Activated CD4-positive, alpha-beta memory T cell treated with anti-CD3 and anti-CD28 coated beads for 36 hours (primary cell): ENCODE measurements around the gene KIF26B. TPM values are rescaled to one million over a fixed set of nuclear protein-coding genes. Genes with fewer than 3 reads are reported as not detected.
A peak's percentile ranks its signal among the peaks of the same experiment; 100 is the strongest.

Experiments used
- CTCF ChIA-PET: fragments of 350-600 bp; sonication (Branson Sonifier 250); formaldehyde crosslinking; loops from one replicate; lab custom pipeline; 2021; ENCODE audit warnings: antibody characterized with exemption, inconsistent platforms; lab: Charles Lee
- POLR2A ChIA-PET: fragments of 350-600 bp; sonication (Branson Sonifier 250); formaldehyde crosslinking; loops from one replicate; lab custom pipeline; 2021; ENCODE audit warnings: antibody characterized with exemption; lab: Charles Lee
- DNase-seq: peaks from one replicate; pipeline ENCODE4 v3.0.0-alpha.2; 2020
- H3K27ac Mint-ChIP-seq: one replicate; pipeline ENCODE4 v1.8.0; 2021; ENCODE audit warnings: mixed read lengths
- H3K27me3 Mint-ChIP-seq: one replicate; pipeline ENCODE4 v1.8.0; 2021; ENCODE audit warnings: mixed read lengths
- H3K36me3 Mint-ChIP-seq: one replicate; pipeline ENCODE4 v1.8.0; 2021; ENCODE audit warnings: mixed read lengths
- H3K4me1 Mint-ChIP-seq: one replicate; pipeline ENCODE4 v1.8.0; 2021; ENCODE audit warnings: low read depth, mixed read lengths
- H3K4me3 Mint-ChIP-seq: one replicate; pipeline ENCODE4 v1.8.0; 2021; ENCODE audit warnings: mild to moderate bottlenecking, mixed read lengths
- H3K9me3 Mint-ChIP-seq: one replicate; pipeline ENCODE4 v1.8.0; 2021; ENCODE audit warnings: mixed read lengths
- intact Hi-C: fragments of 100-400 bp; cut with micrococcal nuclease; formaldehyde crosslinking; loops from one replicate; pipeline ENCODE4 v1.15.1; 2023
- total RNA-seq, 2 experiments: library from RNA; stranded (reverse); gene quantifications; one replicate each; pipeline ENCODE4 v1.2.3, GENCODE V29; 2021

The KIF26B gene
- not detected for total RNA-seq

- peaks cover 5% of the 10 kb centered on the region for H3K9me3 Mint-ChIP-seq
- POLR2A ChIA-PET = no interaction called here
- intact Hi-C loops = loop anchor here (5.0 to 10.0 kb wide), 6 partner anchors 120 to 1600 kb away; no protein-coding TSS in a partner anchor
- peaks cover 22% of the 10 kb centered on the region for H3K4me1 Mint-ChIP-seq
- no peaks in the 10 kb centered on the region for H3K36me3 Mint-ChIP-seq
- peak; percentile 57 for DNase-seq
- H3K27ac Mint-ChIP-seq = no peak within 1 kb of the TSS
- H3K27me3 Mint-ChIP-seq = peaks cover 62% of the 10 kb centered on the region
- peak within 1 kb of the TSS; percentile 69 for H3K4me3 Mint-ChIP-seq
- CTCF ChIA-PET = interaction anchor here (1.3 to 3.0 kb wide), 6 partner anchors 227 to 1570 kb away, joined by 4 to 29 read pairs (median 6); partner anchors contain the start of gene SCCPDH
These were observed at the start of gene KIF26B for GRCh38 chr1:245154429-245155271. Gene KIF26B, plus strand, starts transcription at chr1:245154985. Its CDS starts 440 bp downstream, at chr1:245155425.

GRCh38 chr1:245105042-245105441 lies 49.7 kb upstream of the KIF26B start:
- H3K4me1 Mint-ChIP-seq = no peaks in the 10 kb centered on the region
- no peaks in the 10 kb centered on the region for H3K36me3 Mint-ChIP-seq
- POLR2A ChIA-PET = no interaction called here
- H3K27me3 Mint-ChIP-seq = no peaks in the 10 kb centered on the region
- intact Hi-C loops = no loop called here
- CTCF ChIA-PET = no interaction called here
- H3K27ac Mint-ChIP-seq = no peak overlapping the region
- H3K9me3 Mint-ChIP-seq = no peaks in the 10 kb centered on the region
- H3K4me3 Mint-ChIP-seq = no peak overlapping the region
- DNase-seq = no peak

GRCh38 chr1:245105815-245106410 lies 48.9 kb upstream of the KIF26B start:
- H3K36me3 Mint-ChIP-seq = no peaks in the 10 kb centered on the region
- ChIA-PET CTCF (no interaction called here), POLR2A (no interaction called here)
- no peaks in the 10 kb centered on the region for H3K4me1 Mint-ChIP-seq
- no peaks in the 10 kb centered on the region for H3K27me3 Mint-ChIP-seq
- H3K9me3 Mint-ChIP-seq = no peaks in the 10 kb centered on the region
- DNase-seq = no peak
- no peak overlapping the region for H3K27ac Mint-ChIP-seq
- intact Hi-C loops = no loop called here
- H3K4me3 Mint-ChIP-seq = no peak overlapping the region

GRCh38 chr1:245107776-245108114 lies 47.0 kb upstream of the KIF26B start:
- Mint-ChIP-seq H3K27ac (no peak overlapping the region), H3K36me3 (no peaks in the 10 kb centered on the region), H3K4me1 (no peaks in the 10 kb centered on the region), H3K9me3 (no peaks in the 10 kb centered on the region), H3K4me3 (no peak overlapping the region), H3K27me3 (no peaks in the 10 kb centered on the region)
- ChIA-PET CTCF (no interaction called here), POLR2A (no interaction called here)
- DNase-seq = no peak
- intact Hi-C loops = no loop called here

- intact Hi-C loops = no loop called here
- H3K4me3 Mint-ChIP-seq = no peak overlapping the region
- no peak overlapping the region for H3K27ac Mint-ChIP-seq
- ChIA-PET CTCF (no interaction called here), POLR2A (no interaction called here)
- no peaks in the 10 kb centered on the region for H3K9me3 Mint-ChIP-seq
- H3K27me3 Mint-ChIP-seq = no peaks in the 10 kb centered on the region
- DNase-seq = no peak
- H3K4me1 Mint-ChIP-seq = no peaks in the 10 kb centered on the region
- H3K36me3 Mint-ChIP-seq = no peaks in the 10 kb centered on the region
These were observed 46.5 kb upstream of the KIF26B start for GRCh38 chr1:245108246-245108645.

- Mint-ChIP-seq H3K36me3 (no peaks in the 10 kb centered on the region), H3K4me1 (no peaks in the 10 kb centered on the region), H3K27me3 (no peaks in the 10 kb centered on the region), H3K9me3 (no peaks in the 10 kb centered on the region), H3K27ac (no peak overlapping the region), H3K4me3 (no peak overlapping the region)
- intact Hi-C loops = no loop called here
- POLR2A ChIA-PET = no interaction called here
- no peak for DNase-seq
- CTCF ChIA-PET = no interaction called here
These were observed 45.9 kb upstream of the KIF26B start for GRCh38 chr1:245108909-245109308.

GRCh38 chr1:245110406-245110805 lies 44.4 kb upstream of the KIF26B start:
- ChIA-PET CTCF (no interaction called here), POLR2A (no interaction called here)
- Mint-ChIP-seq H3K4me1 (no peaks in the 10 kb centered on the region), H3K4me3 (no peak overlapping the region), H3K9me3 (no peaks in the 10 kb centered on the region), H3K27me3 (no peaks in the 10 kb centered on the region), H3K36me3 (no peaks in the 10 kb centered on the region), H3K27ac (no peak overlapping the region)
- intact Hi-C loops = no loop called here
- no peak for DNase-seq

GRCh38 chr1:245111073-245111472 lies 43.7 kb upstream of the KIF26B start:
- POLR2A ChIA-PET = no interaction called here
- no peaks in the 10 kb centered on the region for H3K9me3 Mint-ChIP-seq
- intact Hi-C loops = no loop called here
- no peaks in the 10 kb centered on the region for H3K4me1 Mint-ChIP-seq
- no peak for DNase-seq
- CTCF ChIA-PET = no interaction called here
- H3K4me3 Mint-ChIP-seq = no peak overlapping the region
- no peaks in the 10 kb centered on the region for H3K27me3 Mint-ChIP-seq
- H3K36me3 Mint-ChIP-seq = no peaks in the 10 kb centered on the region
- no peak overlapping the region for H3K27ac Mint-ChIP-seq

- Mint-ChIP-seq H3K36me3 (no peaks in the 10 kb centered on the region), H3K27me3 (no peaks in the 10 kb centered on the region), H3K4me3 (no peak overlapping the region), H3K27ac (no peak overlapping the region), H3K9me3 (no peaks in the 10 kb centered on the region), H3K4me1 (no peaks in the 10 kb centered on the region)
- POLR2A ChIA-PET = no interaction called here
- DNase-seq = no peak
- intact Hi-C loops = no loop called here
- CTCF ChIA-PET = no interaction called here
These were observed 41.1 kb upstream of the KIF26B start for GRCh38 chr1:245113649-245114048.

GRCh38 chr1:245116131-245116530 lies 38.7 kb upstream of the KIF26B start:
- DNase-seq = no peak
- Mint-ChIP-seq H3K4me1 (no peaks in the 10 kb centered on the region), H3K4me3 (no peak overlapping the region), H3K27me3 (no peaks in the 10 kb centered on the region), H3K27ac (no peak overlapping the region), H3K9me3 (no peaks in the 10 kb centered on the region), H3K36me3 (no peaks in the 10 kb centered on the region)
- ChIA-PET POLR2A (no interaction called here), CTCF (interaction anchor here (0.7 kb wide), 1 partner anchor 320 kb away, joined by 4 read pairs; no protein-coding TSS in a partner anchor)
- intact Hi-C loops = no loop called here

GRCh38 chr1:245116751-245117150 lies 38.0 kb upstream of the KIF26B start:
- intact Hi-C loops = no loop called here
- H3K36me3 Mint-ChIP-seq = no peaks in the 10 kb centered on the region
- CTCF ChIA-PET = interaction anchor here (0.7 kb wide), 1 partner anchor 321 kb away, joined by 4 read pairs; no protein-coding TSS in a partner anchor

GRCh38 chr1:245118066-245118465 lies 36.7 kb upstream of the KIF26B start:
- H3K27me3 Mint-ChIP-seq = no peaks in the 10 kb centered on the region
- DNase-seq = no peak
- intact Hi-C loops = no loop called here
- no peak overlapping the region for H3K4me3 Mint-ChIP-seq
- H3K27ac Mint-ChIP-seq = no peak overlapping the region
- no peaks in the 10 kb centered on the region for H3K4me1 Mint-ChIP-seq
- CTCF ChIA-PET = no interaction called here
- POLR2A ChIA-PET = no interaction called here
- no peaks in the 10 kb centered on the region for H3K36me3 Mint-ChIP-seq
- H3K9me3 Mint-ChIP-seq = no peaks in the 10 kb centered on the region

More at GRCh38 chr1:245116751-245117150, 38.0 kb upstream of the KIF26B start:
- POLR2A ChIA-PET = no interaction called here
- Mint-ChIP-seq H3K4me1 (no peaks in the 10 kb centered on the region), H3K27me3 (no peaks in the 10 kb centered on the region), H3K27ac (no peak overlapping the region), H3K9me3 (no peaks in the 10 kb centered on the region), H3K4me3 (no peak overlapping the region)
- DNase-seq = no peak
